Measurements from ENCODE around the gene DGKK.

GRCh38 chrX:50475208-50475607 lies 4.6 kb upstream of the DGKK start:
- TF ChIP-seq TEAD3 (CRISPR knock-in tag; optimal IDR thresholded peaks at IDR 0.05; ENCODE audit: borderline replicate concordance) (no peak), MZF1 (CRISPR knock-in tag; IDR thresholded peaks at IDR 0.05; ENCODE audit: borderline replicate concordance) (no peak), ZNF414 (CRISPR knock-in tag; IDR thresholded peaks at IDR 0.05) (no peak), SMC3 (IDR thresholded peaks at IDR 0.05; ENCODE audit: low read length) (no peak), RFX5 (IDR thresholded peaks at IDR 0.05; ENCODE audit: low read depth, low read length) (no peak), ZNF629 (CRISPR knock-in tag; conservative IDR thresholded peaks at IDR 0.05) (no peak), CTCF (CRISPR knock-in tag; IDR thresholded peaks at IDR 0.05) (no peak)
